ENCODE data around the gene PLEKHH1. TPM values are rescaled to one million over a fixed set of nuclear protein-coding genes. Genes with fewer than 3 reads are reported as not detected.

Gene PLEKHH1
- total RNA-seq, 1 experiment from 2014 or later = 35.3 TPM

GRCh38 chr14:67586369-67586768, 53.3 kb downstream of the PLEKHH1 start:
- Histone ChIP-seq H3K9me3 (ENCODE audit: control insufficient read depth, low read depth, low read length) (no peaks in the 10 kb centered on the region), H3K9ac (ENCODE audit: extremely low read depth, insufficient read length, low read length) (no peak overlapping the region), H4K20me1 (ENCODE audit: control insufficient read depth, insufficient read depth, insufficient read length) (no peaks in the 10 kb centered on the region), H3K79me1 (ENCODE audit: insufficient read depth, low read depth, low read length, poor library complexity, severe bottlenecking) (no peaks in the 10 kb centered on the region), H3K27ac (ENCODE audit: insufficient read length, low read depth, low read length) (no peak overlapping the region), H4K8ac (replicated peaks; ENCODE audit: insufficient read length, low read depth, low read length) (no peak overlapping the region), H4K91ac (ENCODE audit: insufficient read length, low read depth, low read length) (no peak overlapping the region), H3K23me2 (ENCODE audit: insufficient read length, low read depth, low read length, poor library complexity, severe bottlenecking) (no peaks in the 10 kb centered on the region), H3K79me2 (ENCODE audit: insufficient read depth, low read length) (no peaks in the 10 kb centered on the region), H3K27me3 (ENCODE audit: insufficient read depth, low read length) (no peaks in the 10 kb centered on the region), H2AK5ac (ENCODE audit: insufficient read length, low read length) (no peak overlapping the region), H2BK15ac (ENCODE audit: low read depth, low read length) (no peak overlapping the region), H2AFZ (ENCODE audit: low read length) (no peak overlapping the region), H3K56ac (ENCODE audit: insufficient read length, low read depth, low read length) (no peak overlapping the region), H3K18ac (ENCODE audit: insufficient read length, low read depth, low read length) (no peak overlapping the region), H3K4ac (ENCODE audit: low read depth, low read length) (no peak overlapping the region), H4K5ac (ENCODE audit: insufficient read length, low read depth, low read length) (no peak overlapping the region), H2BK5ac (ENCODE audit: insufficient read length, low read length) (no peak overlapping the region), H2BK120ac (ENCODE audit: low read depth, low read length, poor library complexity, severe bottlenecking) (no peak overlapping the region), H2BK20ac (ENCODE audit: low read depth, low read length, poor library complexity, severe bottlenecking) (no peak overlapping the region), H3K4me1 (ENCODE audit: insufficient read depth, low read length) (no peaks in the 10 kb centered on the region), H3K14ac (ENCODE audit: insufficient read depth, low read length) (no peak overlapping the region), H3K23ac (ENCODE audit: insufficient read length, low read depth, low read length) (no peak overlapping the region), H2BK12ac (ENCODE audit: insufficient read length, low read depth, low read length) (no peak overlapping the region), H3K4me2 (ENCODE audit: insufficient read depth, insufficient read length, low read length) (no peak overlapping the region), H3T11ph (ENCODE audit: low read length) (no peak overlapping the region)
- no peaks in the 10 kb centered on the region for H3K4me1 Mint-ChIP-seq
- DNase-seq = no peak
- TF ChIP-seq, protein P1, sequence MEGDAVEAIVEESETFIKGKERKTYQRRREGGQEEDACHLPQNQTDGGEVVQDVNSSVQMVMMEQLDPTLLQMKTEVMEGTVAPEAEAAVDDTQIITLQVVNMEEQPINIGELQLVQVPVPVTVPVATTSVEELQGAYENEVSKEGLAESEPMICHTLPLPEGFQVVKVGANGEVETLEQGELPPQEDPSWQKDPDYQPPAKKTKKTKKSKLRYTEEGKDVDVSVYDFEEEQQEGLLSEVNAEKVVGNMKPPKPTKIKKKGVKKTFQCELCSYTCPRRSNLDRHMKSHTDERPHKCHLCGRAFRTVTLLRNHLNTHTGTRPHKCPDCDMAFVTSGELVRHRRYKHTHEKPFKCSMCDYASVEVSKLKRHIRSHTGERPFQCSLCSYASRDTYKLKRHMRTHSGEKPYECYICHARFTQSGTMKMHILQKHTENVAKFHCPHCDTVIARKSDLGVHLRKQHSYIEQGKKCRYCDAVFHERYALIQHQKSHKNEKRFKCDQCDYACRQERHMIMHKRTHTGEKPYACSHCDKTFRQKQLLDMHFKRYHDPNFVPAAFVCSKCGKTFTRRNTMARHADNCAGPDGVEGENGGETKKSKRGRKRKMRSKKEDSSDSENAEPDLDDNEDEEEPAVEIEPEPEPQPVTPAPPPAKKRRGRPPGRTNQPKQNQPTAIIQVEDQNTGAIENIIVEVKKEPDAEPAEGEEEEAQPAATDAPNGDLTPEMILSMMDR (conservative IDR thresholded peaks at IDR 0.05) = no peak
- H3K36me3 Mint-ChIP-seq (ENCODE audit: insufficient read depth in 1 of 3, low read depth in 3 of 3) = peaks cover 1 to 51% (median 13%) of the 10 kb centered on the region in 3 experiments; a peak in 5 of 7 replicates
- no peak overlapping the region for H3K4me3 Mint-ChIP-seq
- no CpG with 5 or more reads among the region's 4 CpGs for WGBS (ENCODE audit: extremely low coverage, insufficient read length, low lambda C conversion rate)
- no peak overlapping the region for H3K27ac Mint-ChIP-seq
- H3K9me3 Mint-ChIP-seq = no peaks in the 10 kb centered on the region
- H3K27me3 Mint-ChIP-seq (ENCODE audit: low read depth) = no peaks in the 10 kb centered on the region

Measured in H9 (cell line).